Measurements from ENCODE around the gene KRTAP24-1.

Gene KRTAP24-1

DNA sequence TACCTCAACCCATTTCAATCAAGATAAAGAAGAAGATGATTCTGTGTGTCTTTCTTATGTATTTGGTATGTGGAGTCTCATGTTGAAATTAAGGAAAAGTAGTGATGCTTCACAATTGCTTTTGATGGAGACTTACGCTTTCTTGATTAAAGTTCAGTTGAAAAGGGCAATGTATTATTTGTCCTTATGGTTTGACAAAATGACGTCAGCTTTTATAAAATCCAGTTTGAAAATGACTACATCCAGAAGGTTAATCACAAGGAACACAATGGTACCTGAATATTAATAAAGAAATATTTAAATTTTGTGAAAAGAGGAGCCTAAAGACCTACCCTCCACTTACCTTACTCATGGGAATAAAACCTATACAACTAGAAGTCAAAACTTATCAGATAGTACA lies 33.0 kb upstream of the KRTAP24-1 start:
- no peak overlapping the region for H2AK5ac ChIP-seq (ENCODE audit: low read depth, low read length)
- H3K4me1 ChIP-seq (ENCODE audit: control insufficient read depth in 2 of 2, insufficient read depth in 1 of 2, low read depth in 1 of 2, low read length in 2 of 2), result no peaks in the 10 kb centered on the region
- no peaks in the 10 kb centered on the region for H3K79me1 ChIP-seq (ENCODE audit: low read depth, low read length)
- H3K18ac ChIP-seq (ENCODE audit: low read length), result no peak overlapping the region
- H2AFZ ChIP-seq (ENCODE audit: low read length), result no peak overlapping the region
- H3K9me3 ChIP-seq (replicated peaks in 1 of 2; ENCODE audit: control insufficient read depth in 2 of 2, insufficient read depth in 1 of 2, low read depth in 1 of 2, low read length in 2 of 2), result no peaks in the 10 kb centered on the region
- no peak overlapping the region for H3K14ac ChIP-seq (ENCODE audit: low read length)
- H4K8ac ChIP-seq (ENCODE audit: low read depth, low read length), result no peak overlapping the region
- H2BK12ac ChIP-seq (ENCODE audit: low read length), result no peak overlapping the region
- H3K9ac ChIP-seq (ENCODE audit: low read depth, low read length, poor library complexity), result no peak overlapping the region
- WGBS, 2 donors (ENCODE audit: extremely low coverage in 2 of 2, insufficient read length in 2 of 2, insufficient replicate concordance in 1 of 2), result no CpG with 5 or more reads among the region's 2 CpGs
- no peak overlapping the region for H2BK15ac ChIP-seq (ENCODE audit: low read length)
- no peaks in the 10 kb centered on the region for H3K27me3 ChIP-seq (ENCODE audit: control insufficient read depth in 3 of 3, insufficient read depth in 3 of 3, low read depth in 1 of 3, low read length in 3 of 3)
- no peak overlapping the region for H3K4me3 ChIP-seq (ENCODE audit: low read length in 2 of 2)
- H4K91ac ChIP-seq (ENCODE audit: low read depth, low read length, poor library complexity), result no peak overlapping the region
- no peak overlapping the region for H3K4ac ChIP-seq (ENCODE audit: low read length)
- H2BK5ac ChIP-seq (ENCODE audit: low read length), result no peak overlapping the region
- H2BK120ac ChIP-seq (ENCODE audit: low read depth, low read length), result no peak overlapping the region
- H3K36me3 ChIP-seq (replicated peaks in 1 of 2; ENCODE audit: control insufficient read depth in 2 of 2, insufficient read depth in 2 of 2, low read length in 2 of 2), result no peaks in the 10 kb centered on the region
- H3K23ac ChIP-seq (ENCODE audit: low read depth, low read length, poor library complexity), result no peak overlapping the region
- no peak for DNase-seq (ENCODE audit: low spot score)
- no peak overlapping the region for H3K4me2 ChIP-seq (ENCODE audit: insufficient read depth, low read length, poor library complexity, severe bottlenecking)
- no peak overlapping the region for H3K27ac ChIP-seq (replicated peaks; ENCODE audit: low read length)

DNA sequence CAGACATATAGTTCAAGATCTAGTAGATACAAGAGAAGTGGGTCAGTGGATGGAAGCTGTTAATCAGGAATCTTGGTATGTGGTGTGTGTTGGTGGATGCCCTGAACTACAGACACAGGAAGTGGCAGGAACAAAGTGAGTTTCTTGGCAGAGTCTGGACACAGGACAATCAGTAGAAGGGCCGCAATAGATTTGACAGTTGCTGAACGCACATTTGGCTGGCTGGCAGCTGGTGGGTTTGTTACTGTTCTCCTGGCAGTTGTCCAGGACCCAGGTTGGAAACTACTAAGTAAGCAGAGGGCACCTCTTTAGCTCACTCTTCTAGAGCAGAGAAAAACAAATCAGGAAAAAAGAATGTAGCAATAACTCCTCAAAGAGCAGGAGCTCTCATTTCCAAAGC lies 24.1 kb upstream of the KRTAP24-1 start:
- H2BK5ac ChIP-seq (ENCODE audit: low read length), result no peak overlapping the region
- no CpG with 5 or more reads among the region's 2 CpGs for WGBS, 2 donors (ENCODE audit: extremely low coverage in 2 of 2, insufficient read length in 2 of 2, insufficient replicate concordance in 1 of 2)

DNA sequence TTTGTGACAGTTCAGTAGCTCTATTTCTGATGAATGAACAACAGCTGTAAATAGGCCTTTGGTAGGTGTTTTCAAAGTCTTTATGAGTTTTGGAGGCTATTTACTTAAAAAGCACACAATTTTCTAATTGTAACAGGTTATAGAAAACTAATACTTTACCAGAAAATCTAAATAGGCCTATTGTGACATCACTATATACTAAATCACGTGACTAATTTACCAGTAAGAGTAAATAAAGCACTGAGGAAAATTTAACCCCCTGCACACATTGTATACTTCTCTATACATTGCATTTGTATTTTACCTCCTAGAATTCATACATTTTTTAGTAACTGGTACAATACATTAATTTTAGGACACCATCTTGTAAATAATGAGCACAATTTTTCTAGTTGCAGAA lies 22.4 kb upstream of the KRTAP24-1 start:
- no peak overlapping the region for H3K4me3 ChIP-seq (ENCODE audit: low read length in 2 of 2)
- no peak overlapping the region for H3K9ac ChIP-seq (ENCODE audit: low read depth, low read length, poor library complexity)
- no peaks in the 10 kb centered on the region for H3K36me3 ChIP-seq (replicated peaks in 1 of 2; ENCODE audit: control insufficient read depth in 2 of 2, insufficient read depth in 2 of 2, low read length in 2 of 2)
- no peak overlapping the region for H2BK120ac ChIP-seq (ENCODE audit: low read depth, low read length)
- H3K27me3 ChIP-seq (ENCODE audit: control insufficient read depth in 3 of 3, insufficient read depth in 3 of 3, low read depth in 1 of 3, low read length in 3 of 3), result no peaks in the 10 kb centered on the region
- H3K79me1 ChIP-seq (ENCODE audit: low read depth, low read length), result no peaks in the 10 kb centered on the region
- no peak for DNase-seq (ENCODE audit: low spot score)
- H3K9me3 ChIP-seq (replicated peaks in 1 of 2; ENCODE audit: control insufficient read depth in 2 of 2, insufficient read depth in 1 of 2, low read depth in 1 of 2, low read length in 2 of 2), result no peaks in the 10 kb centered on the region
- H3K23ac ChIP-seq (ENCODE audit: low read depth, low read length, poor library complexity), result no peak overlapping the region
- no peak overlapping the region for H3K4ac ChIP-seq (ENCODE audit: low read length)
- no peak overlapping the region for H2BK5ac ChIP-seq (ENCODE audit: low read length)
- H2BK15ac ChIP-seq (ENCODE audit: low read length), result no peak overlapping the region
- no peak overlapping the region for H3K4me2 ChIP-seq (ENCODE audit: insufficient read depth, low read length, poor library complexity, severe bottlenecking)
- H4K8ac ChIP-seq (ENCODE audit: low read depth, low read length), result no peak overlapping the region
- no peak overlapping the region for H2AK5ac ChIP-seq (ENCODE audit: low read depth, low read length)
- no peaks in the 10 kb centered on the region for H3K4me1 ChIP-seq (ENCODE audit: control insufficient read depth in 2 of 2, insufficient read depth in 1 of 2, low read depth in 1 of 2, low read length in 2 of 2)
- no peak overlapping the region for H3K14ac ChIP-seq (ENCODE audit: low read length)
- no CpG with 5 or more reads among the region's 1 CpG for WGBS, 2 donors (ENCODE audit: extremely low coverage in 2 of 2, insufficient read length in 2 of 2, insufficient replicate concordance in 1 of 2)
- H2BK12ac ChIP-seq (ENCODE audit: low read length), result no peak overlapping the region
- H3K27ac ChIP-seq (replicated peaks; ENCODE audit: low read length), result no peak overlapping the region
- no peak overlapping the region for H4K91ac ChIP-seq (ENCODE audit: low read depth, low read length, poor library complexity)
- no peak overlapping the region for H3K18ac ChIP-seq (ENCODE audit: low read length)
- no peak overlapping the region for H2AFZ ChIP-seq (ENCODE audit: low read length)

More for the DNA sequence above, 24.1 kb upstream of the KRTAP24-1 start:
- no peak overlapping the region for H2AK5ac ChIP-seq (ENCODE audit: low read depth, low read length)
- no peak overlapping the region for H3K4me2 ChIP-seq (ENCODE audit: insufficient read depth, low read length, poor library complexity, severe bottlenecking)
- no peaks in the 10 kb centered on the region for H3K36me3 ChIP-seq (replicated peaks in 1 of 2; ENCODE audit: control insufficient read depth in 2 of 2, insufficient read depth in 2 of 2, low read length in 2 of 2)
- H4K91ac ChIP-seq (ENCODE audit: low read depth, low read length, poor library complexity), result no peak overlapping the region
- H3K9ac ChIP-seq (ENCODE audit: low read depth, low read length, poor library complexity), result no peak overlapping the region
- H3K23ac ChIP-seq (ENCODE audit: low read depth, low read length, poor library complexity), result no peak overlapping the region
- H2BK12ac ChIP-seq (ENCODE audit: low read length), result no peak overlapping the region
- no peak overlapping the region for H2BK120ac ChIP-seq (ENCODE audit: low read depth, low read length)
- H4K8ac ChIP-seq (ENCODE audit: low read depth, low read length), result no peak overlapping the region
- H3K4me1 ChIP-seq (ENCODE audit: control insufficient read depth in 2 of 2, insufficient read depth in 1 of 2, low read depth in 1 of 2, low read length in 2 of 2), result no peaks in the 10 kb centered on the region
- H3K79me1 ChIP-seq (ENCODE audit: low read depth, low read length), result no peaks in the 10 kb centered on the region
- no peak for DNase-seq (ENCODE audit: low spot score)
- H3K27me3 ChIP-seq (ENCODE audit: control insufficient read depth in 3 of 3, insufficient read depth in 3 of 3, low read depth in 1 of 3, low read length in 3 of 3), result no peaks in the 10 kb centered on the region
- no peak overlapping the region for H3K14ac ChIP-seq (ENCODE audit: low read length)
- no peak overlapping the region for H3K27ac ChIP-seq (replicated peaks; ENCODE audit: low read length)
- no peak overlapping the region for H2BK15ac ChIP-seq (ENCODE audit: low read length)
- H3K9me3 ChIP-seq (replicated peaks in 1 of 2; ENCODE audit: control insufficient read depth in 2 of 2, insufficient read depth in 1 of 2, low read depth in 1 of 2, low read length in 2 of 2), result no peaks in the 10 kb centered on the region
- no peak overlapping the region for H3K4ac ChIP-seq (ENCODE audit: low read length)
- no peak overlapping the region for H2AFZ ChIP-seq (ENCODE audit: low read length)
- H3K18ac ChIP-seq (ENCODE audit: low read length), result no peak overlapping the region
- no peak overlapping the region for H3K4me3 ChIP-seq (ENCODE audit: low read length in 2 of 2)

DNA sequence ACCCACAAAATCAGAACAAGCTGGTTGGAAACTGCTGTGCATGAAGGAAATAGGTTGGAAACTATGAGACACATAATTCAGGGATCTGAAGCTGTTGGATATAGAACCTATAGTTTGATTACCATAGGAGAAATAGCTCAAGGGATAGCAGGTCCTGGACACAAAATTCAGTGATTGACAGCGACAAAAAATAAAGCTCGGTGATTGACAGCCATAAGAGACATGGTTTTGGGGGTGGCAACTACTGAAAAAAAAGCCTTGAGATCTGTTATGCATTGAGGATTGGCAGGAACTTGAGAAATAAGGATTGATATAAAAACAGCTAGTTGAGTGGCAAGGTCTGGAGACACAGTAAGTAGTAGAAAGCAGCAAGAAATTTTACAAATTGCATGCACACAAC lies 6.5 kb upstream of the KRTAP24-1 start, which contains the start of gene KRTAP25-1:
KRTAP25-1 (minus strand) TSS at position 300 of the 400 bp plus-strand sequence; CDS start at position 276, 24 bp downstream.
- Histone ChIP-seq H3K36me3 (replicated peaks in 1 of 2; ENCODE audit: control insufficient read depth in 2 of 2, insufficient read depth in 2 of 2, low read length in 2 of 2) (no peaks in the 10 kb centered on the region), H3K4ac (ENCODE audit: low read length) (no peak within 1 kb of the TSS), H2BK120ac (ENCODE audit: low read depth, low read length) (no peak within 1 kb of the TSS), H3K18ac (ENCODE audit: low read length) (no peak within 1 kb of the TSS), H3K4me2 (ENCODE audit: insufficient read depth, low read length, poor library complexity, severe bottlenecking) (no peak within 1 kb of the TSS), H3K14ac (ENCODE audit: low read length) (no peak within 1 kb of the TSS), H2AK5ac (ENCODE audit: low read depth, low read length) (no peak within 1 kb of the TSS), H3K4me1 (ENCODE audit: control insufficient read depth in 2 of 2, insufficient read depth in 1 of 2, low read depth in 1 of 2, low read length in 2 of 2) (no peaks in the 10 kb centered on the region), H2AFZ (ENCODE audit: low read length) (no peak within 1 kb of the TSS), H2BK5ac (ENCODE audit: low read length) (no peak within 1 kb of the TSS), H3K9me3 (replicated peaks in 1 of 2; ENCODE audit: control insufficient read depth in 2 of 2, insufficient read depth in 1 of 2, low read depth in 1 of 2, low read length in 2 of 2) (no peaks in the 10 kb centered on the region), H3K27me3 (ENCODE audit: control insufficient read depth in 3 of 3, insufficient read depth in 3 of 3, low read depth in 1 of 3, low read length in 3 of 3) (no peaks in the 10 kb centered on the region), H4K8ac (ENCODE audit: low read depth, low read length) (no peak within 1 kb of the TSS), H3K23ac (ENCODE audit: low read depth, low read length, poor library complexity) (no peak within 1 kb of the TSS), H2BK12ac (ENCODE audit: low read length) (no peak within 1 kb of the TSS), H4K91ac (ENCODE audit: low read depth, low read length, poor library complexity) (no peak within 1 kb of the TSS), H3K27ac (replicated peaks; ENCODE audit: low read length) (no peak within 1 kb of the TSS), H3K4me3 (ENCODE audit: low read length in 2 of 2) (no peak within 1 kb of the TSS), H3K79me1 (ENCODE audit: low read depth, low read length) (no peaks in the 10 kb centered on the region), H3K9ac (ENCODE audit: low read depth, low read length, poor library complexity) (no peak within 1 kb of the TSS), H2BK15ac (ENCODE audit: low read length) (no peak within 1 kb of the TSS)
- WGBS, 2 donors (ENCODE audit: extremely low coverage in 2 of 2, insufficient read length in 2 of 2, insufficient replicate concordance in 1 of 2), result no CpG with 5 or more reads among the region's 2 CpGs
- no peak for DNase-seq (ENCODE audit: low spot score)
